Raji (cell line): ENCODE measurements around the gene SOX8.

Experiments
- POLR2A ChIP-seq: IDR thresholded peaks from 2 replicates; pipeline ENCODE4 v1.6.1; 2011; ENCODE audit warnings: low read depth, low read length, control low read depth; ENCODE audit not compliant: insufficient read depth

Gene SOX8

DNA sequence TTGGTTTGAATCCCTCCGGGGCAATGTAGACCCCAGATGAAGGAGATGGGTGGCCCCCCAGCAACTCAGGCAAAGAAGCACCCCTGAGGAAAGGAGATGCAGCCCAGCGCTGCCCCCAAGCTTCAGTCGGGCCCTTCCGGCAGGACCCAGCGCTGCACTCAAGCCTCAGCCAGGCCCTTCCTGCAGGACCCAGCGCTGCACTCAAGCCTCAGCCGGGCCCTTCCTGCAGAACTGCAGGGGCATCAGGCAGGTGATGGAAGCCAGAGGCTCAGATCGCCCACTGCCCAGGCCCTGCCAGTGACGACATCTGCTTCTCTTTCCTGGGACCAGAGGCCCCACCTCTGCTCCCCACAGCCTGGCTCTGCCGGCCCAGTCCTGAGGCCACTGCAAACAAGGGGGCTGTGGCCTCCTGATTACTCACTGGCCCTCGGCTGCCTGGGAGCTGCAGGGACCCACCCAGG is 7.8 kb downstream of the SOX8 start:
- no peak for TF ChIP-seq POLR2A

DNA sequence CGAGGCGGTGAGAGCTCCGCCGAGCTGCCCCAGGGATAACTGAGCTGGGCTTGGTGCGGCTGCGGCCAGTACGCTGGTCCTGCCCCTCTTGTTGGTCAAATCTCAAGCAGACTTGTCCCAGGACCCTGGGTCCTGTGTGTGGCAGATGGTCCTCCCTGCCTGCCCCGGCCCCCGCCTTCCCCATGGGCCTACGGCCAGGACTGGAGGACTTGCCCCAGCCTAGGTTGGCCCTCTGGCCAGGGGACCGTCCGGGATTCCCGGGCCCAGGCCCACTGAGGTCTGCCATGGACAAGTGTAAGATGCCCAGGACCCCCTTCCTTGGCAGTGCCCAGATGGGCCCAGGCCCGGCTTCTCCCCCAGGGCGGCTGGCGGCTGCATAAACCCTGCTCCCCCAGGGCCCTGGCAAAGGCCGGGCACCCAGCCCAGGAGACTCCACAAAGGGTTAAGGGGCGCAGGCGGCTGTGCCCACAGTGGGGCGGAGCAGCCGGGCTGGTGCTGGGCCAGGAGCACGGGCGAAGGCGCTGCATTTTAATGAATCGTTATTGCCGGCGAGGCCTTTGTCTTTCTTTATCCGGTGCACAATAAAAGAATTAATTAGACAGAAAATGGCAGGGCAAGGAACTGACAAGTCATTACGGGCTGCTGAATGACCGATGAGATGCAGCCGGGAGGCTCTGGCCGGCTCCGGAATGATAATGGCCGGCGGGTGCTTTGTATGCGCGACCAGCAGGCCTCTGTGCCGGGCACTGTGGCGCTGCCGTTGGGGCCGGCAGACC is 9.1 kb downstream of the SOX8 start:
- TF ChIP-seq POLR2A: no peak

DNA sequence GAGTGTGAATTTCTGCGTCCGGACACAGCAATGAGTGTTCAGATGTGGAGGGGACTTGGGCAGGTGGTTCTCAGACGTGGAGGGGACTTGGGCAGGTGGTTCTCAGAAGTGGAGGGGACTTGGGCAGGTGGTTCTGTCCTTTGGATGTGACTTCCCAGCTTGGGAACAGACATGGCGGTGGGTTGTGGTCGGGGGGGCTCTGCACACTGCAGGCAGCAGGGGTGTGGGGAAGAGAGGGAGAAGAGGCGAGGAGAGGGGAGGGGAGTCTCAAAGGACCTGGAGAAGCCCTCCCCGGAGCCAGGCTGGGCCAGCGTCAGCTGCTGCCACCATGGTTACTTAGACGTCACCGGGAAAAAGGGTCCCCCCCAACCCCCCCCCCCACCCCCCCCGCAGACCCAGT is 9.8 kb downstream of the SOX8 start:
- TF ChIP-seq POLR2A: no peak

DNA sequence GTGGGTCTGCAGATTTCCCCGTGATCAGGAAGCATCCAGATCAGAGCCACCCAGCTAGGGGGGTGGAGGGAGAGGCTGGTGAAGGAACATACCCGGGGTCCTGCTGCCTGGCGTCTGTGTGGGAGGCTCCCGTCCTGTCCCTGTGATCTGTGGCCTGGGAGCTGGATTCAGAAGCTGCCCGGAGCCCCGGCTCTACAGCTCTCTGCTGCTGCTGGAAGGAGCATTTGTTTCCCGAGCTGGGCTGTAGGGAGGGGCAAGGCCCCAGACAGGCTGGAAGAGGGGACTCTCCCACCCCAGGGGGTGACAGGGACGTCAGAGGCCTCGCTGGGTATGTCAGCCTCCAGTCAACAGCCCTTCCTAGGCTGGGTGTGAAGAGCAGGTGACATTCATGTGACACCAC is 10.2 kb downstream of the SOX8 start:
- TF ChIP-seq POLR2A: no peak

DNA sequence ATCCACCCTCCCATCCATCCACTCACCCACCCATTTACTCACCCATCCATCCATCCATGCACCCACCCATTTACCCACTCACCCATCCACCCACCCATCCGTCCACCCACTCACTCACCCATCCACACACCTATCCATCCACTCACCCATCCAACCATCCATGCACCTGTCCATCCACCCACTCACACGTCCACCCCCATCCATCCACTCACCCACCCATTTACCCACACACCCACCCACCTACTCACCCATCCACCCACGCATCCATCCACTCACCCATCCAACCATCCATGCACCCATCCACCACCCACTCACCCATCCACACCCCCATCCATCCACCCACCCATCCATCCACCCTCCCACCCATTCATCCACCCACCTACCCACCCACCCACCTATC is 12.2 kb downstream of the SOX8 start:
- TF ChIP-seq POLR2A: no peak

DNA sequence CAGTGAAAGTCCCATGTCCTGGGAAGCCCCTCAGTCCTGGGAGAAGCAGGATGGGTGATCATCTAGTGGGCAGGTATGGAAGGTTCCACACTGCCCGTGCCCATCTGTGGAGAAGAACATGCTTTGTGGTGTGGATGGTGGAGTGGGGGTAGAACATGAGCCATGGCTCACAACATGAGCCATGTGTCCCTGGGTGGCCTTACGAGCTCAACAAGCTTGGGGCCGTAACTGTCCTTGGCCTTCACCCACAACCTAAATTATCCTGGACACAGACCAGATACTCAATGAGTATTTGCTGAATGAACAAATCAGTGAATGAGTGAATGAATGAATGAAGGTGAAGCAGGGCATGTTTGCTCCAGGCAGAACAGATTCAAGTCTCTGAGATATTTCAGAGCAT is 13.5 kb downstream of the SOX8 start:
- no peak for TF ChIP-seq POLR2A

DNA sequence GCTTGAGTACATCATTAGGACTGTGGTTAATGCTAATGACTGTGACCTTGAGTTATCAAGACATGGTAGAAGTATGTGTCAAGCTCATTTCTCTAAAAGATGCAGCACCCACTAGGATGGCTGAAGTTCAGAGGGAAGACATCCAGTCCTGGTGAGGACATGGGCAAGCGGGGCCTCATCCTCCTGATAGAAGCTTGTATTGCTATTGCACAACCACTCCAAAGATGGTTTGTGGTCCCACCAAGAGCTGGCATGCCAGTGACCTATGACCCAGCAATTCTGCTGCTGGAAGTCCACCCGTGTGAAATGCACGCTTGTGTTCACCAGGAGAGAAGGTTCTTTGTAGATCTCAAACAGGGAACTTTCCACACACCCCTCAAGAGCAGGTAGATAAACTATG is 14.2 kb downstream of the SOX8 start:
- no peak for TF ChIP-seq POLR2A

DNA sequence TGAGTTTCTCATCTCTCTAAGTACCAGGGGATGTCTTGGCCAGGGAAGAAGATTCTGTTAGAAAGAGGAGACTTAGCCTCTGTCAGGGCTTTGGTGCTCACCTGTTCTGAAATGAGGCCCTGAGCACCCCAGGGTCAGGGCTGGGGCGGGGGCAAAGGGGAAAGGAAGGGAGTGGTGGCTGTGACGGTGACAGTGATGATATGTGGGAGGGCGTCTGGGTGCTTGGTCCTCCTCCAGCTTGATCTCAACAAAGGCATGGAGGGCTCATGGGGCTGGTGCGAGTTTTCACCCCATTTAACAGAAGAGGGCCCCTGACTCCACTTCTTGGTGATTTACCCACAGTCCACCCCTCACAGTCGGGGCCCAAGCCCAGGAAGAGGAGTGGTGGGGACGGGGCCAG is 15.1 kb downstream of the SOX8 start:
- TF ChIP-seq POLR2A: no peak

DNA sequence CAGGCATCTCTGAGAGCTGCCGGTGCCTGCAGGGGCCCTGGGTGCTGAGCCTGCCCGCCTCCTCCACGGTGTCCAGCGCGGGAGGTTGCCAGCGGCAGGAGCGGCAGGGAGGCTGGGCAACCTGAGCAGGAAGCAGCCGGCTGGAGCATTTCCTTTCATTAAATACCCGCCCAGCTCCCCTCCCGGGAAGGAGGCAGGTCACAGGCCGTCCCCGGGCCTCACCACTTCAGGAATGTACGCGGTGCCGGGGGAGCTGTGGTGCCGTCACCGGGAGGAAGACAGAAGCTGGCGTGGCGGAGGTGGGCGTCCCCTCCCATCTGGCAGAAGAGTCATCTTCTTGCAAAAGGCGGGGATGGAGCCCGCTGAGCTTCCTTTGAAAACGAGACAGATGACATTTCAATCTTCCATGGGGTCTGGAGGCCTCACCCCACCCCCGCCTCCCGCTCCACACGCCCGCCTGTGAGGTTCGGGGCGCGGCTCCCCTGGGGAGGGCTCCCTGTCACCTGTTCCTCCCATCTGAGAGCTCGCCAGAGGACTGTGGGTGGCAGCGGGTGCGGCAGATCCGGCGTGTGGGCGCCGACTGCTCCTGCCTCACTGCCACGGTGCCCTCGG is 16.0 kb downstream of the SOX8 start:
- TF ChIP-seq POLR2A: no peak

DNA sequence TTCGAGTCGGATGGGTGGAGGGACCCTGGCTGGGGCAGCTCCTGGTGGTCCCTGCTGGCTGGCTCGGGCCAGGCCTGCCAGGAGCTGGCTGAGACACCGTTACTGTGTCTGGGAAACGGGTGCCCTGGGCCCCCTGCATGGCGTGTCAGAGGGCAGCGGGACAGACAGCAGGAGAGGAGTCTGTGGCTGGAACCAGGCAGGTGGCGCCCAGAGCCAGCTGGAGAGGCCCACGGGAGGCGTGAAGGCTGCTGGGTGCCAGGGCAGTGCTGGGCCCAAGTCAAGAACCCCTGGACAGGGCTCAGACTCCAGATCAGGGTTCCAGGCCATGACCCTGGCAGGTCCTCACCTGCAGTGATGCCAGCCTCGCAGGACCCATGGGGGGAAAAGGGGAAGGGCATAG is 16.6 kb downstream of the SOX8 start:
- no peak for TF ChIP-seq POLR2A

DNA sequence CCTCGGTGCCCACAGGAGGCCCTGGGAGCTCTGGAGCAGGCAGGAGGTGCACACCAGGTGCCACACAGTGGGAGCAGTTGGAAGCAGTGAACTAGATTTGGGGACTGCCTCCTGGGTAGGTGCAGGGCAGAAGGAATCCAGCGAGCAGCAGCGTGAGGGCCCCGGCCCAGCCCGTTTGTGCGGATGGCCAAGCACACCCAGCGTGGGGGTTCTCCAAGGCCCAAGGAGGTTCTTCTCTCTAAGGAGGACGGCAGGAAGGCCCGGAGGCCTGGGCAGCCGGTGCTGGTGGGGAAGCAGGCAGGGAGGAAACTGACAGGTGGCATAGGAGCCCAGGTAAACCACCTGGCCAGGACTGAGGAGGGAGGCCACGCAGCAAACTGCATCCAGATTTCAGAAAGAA is 17.0 kb downstream of the SOX8 start:
- TF ChIP-seq POLR2A: no peak

DNA sequence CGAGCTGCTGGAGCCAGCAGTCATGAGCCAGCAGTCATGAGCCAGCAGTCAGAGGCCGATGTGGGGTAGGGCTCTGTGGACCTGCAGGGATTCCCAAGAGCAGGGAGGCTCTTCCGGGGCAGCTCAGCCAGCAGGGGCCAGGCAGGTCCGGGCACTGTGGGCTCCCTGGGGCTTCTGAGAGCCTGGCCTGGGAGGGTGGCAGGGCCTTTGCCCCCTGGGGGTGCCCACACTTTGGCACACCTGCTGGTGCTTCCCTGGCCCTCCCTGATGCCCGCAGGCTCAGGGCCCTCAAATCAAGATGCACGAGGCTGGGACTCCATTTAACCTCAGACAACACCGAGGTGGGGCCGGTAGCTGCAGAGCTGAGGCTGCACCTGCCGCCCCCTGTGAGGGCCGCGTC is 18.1 kb downstream of the SOX8 start:
- TF ChIP-seq POLR2A: no peak

DNA sequence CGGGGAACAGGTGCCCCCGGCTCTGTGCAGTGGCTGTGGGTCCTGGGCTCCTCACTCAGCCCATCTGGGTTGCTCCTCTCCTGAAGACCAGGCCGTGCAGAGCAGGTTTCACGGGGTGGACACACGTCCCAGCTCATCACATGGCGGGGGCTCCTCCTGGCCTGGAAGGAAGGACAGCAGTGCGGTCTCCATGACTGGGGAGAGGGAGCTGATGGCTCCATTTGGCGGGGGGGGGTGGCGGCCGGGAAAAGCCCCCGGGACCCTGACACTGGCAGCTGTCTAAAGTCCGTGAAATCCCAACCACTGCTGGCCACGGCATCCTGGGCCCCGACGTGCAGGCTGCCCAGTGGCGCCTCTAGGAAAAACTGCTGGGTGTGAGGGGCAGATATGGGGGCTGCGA is 19.0 kb downstream of the SOX8 start:
- no peak for TF ChIP-seq POLR2A

DNA sequence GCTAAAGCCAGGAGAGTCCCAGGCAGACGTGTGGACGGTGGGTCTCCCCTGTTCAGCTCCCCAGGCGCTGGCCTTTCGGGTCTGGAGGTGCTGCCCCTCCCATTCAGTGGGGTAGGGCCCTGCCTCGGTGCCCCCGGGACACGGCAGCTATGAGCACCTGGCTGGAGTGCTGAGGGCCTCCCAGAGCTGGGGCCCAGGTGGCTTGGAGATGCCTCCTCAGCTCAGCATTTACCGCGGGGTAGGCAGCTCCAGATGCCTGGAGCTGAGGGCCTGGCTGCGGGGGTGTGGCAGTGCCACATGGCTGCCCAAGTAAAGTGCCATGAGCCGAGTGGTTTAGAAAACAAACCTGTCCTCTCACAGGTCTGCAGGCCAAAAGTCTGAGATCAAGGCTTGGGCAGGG is 19.5 kb downstream of the SOX8 start:
- no peak for TF ChIP-seq POLR2A

DNA sequence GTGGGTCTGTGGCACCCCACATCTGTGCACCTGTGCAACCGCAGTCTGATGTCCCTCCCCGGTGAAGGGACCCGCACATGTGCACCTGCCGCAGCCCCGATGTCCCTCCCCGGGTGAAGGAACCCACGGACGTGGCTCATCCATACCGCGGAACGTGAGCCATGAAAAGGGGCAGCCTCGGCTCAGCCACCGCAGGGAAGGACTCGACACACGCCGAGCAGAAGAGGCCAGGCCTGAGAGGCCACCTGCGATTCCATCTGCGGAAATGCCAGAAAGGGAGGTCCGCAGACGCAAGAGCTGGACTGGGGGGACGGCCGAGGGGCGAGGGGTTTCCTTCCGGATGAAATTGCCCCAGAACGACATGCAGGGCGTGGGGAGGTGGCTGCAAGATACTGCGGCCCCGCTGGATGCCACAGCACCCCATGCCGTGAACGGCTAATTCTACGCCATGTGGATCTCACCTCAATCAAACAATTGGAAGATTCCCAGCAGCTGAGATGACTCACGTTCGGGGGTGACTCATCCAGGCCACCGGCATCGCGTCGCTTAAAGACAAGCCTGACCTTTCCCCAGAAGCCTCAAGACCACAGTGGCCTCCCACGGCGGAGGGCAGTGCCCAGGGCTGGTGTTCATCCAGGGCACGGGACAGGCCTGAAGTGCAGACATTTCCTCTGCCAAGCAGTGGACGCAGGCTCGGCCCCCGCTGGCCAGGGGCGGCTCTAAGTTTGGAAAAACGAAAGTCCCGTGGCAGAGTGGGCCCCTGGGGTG is 21.0 kb downstream of the SOX8 start:
- TF ChIP-seq POLR2A: no peak

DNA sequence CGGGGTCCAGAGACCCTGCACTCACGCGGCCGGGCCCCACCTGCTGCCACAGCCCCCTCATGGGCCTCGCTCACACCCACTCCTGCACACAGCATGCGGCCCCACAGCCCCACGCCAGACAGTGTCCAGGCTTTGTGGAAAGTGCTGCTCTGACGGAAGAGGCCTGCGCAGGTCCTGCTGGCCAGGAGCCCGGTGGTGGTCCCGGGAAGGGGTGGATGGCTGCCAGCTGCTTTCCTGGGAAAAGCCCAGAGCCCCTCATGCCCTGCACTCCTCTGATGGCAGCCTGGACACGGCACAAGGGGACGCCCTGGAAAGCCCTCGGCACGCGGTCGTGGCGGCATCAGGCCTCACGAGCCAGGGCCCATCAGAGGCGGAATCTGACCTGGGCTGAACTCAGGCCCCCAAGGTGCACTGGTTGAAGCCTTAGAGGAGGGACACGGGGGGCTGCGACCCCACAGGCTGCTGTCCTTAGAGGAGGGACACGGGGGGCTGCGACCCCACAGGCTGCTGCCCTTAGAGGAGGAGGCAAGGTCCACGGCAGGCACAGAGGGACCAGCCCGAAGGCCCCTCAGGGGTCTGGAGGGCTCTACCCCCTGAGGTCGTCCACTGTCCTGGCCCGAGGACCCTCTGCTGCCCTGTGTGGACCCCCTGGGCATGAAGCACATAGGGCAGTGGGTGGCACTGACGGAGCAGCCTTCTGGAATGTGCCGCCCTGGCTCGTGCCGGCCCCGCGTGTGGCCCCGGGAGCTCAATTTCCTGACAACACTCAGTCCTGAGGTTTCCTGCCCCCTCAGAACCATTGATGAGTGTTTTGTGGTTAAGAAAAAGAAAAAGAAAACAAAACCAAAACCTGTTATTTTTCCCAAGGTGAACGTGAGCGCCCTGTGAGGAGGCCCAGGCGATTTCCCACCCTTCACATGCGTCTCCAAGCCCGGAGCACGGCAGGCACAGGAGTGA is 22.1 kb downstream of the SOX8 start:
- TF ChIP-seq POLR2A: no peak

DNA sequence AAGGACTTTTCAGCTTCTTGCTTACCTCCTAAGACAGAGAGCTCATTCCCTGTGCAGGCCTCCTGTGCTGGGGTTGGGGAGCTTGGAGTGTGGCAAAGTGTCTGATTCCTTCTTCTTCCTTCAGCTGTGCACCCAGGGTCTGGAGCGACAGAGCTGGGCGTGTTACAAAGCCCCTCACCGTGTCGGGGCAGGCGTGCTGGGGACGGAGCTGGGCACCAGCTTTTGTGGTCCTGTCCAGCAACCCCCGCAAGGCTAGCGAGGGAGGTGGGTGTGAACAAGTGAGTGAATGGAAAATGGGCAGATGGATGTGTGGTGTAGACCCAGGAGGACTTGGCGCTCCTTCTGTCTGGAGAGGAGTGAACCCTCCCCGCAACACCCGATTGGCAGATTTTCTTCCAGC is 23.7 kb downstream of the SOX8 start:
- no peak for TF ChIP-seq POLR2A
